Mesothelial cell of epicardium (in vitro differentiated cells): Measurements from ENCODE around the gene PNPO. TPM values are rescaled to one million over a fixed set of nuclear protein-coding genes. Genes with fewer than 3 reads are reported as not detected.

Experiments
- DNase-seq, 2 experiments: peaks; one replicate each; pipeline ENCODE4 v3.0.0; 2021; ENCODE audit warnings: low spot score in 2 of 2; ENCODE audit not compliant: unreplicated experiment in 2 of 2
- H3K27ac Mint-ChIP-seq: 2 replicates; pipeline ENCODE4 v1.8.0; 2021; ENCODE audit warnings: mixed read lengths
- H3K27me3 Mint-ChIP-seq: 2 replicates; pipeline ENCODE4 v1.8.0; 2021; ENCODE audit warnings: low read depth, mixed read lengths
- H3K36me3 Mint-ChIP-seq: 2 replicates; pipeline ENCODE4 v1.8.0; 2021; ENCODE audit warnings: mixed read lengths
- H3K4me1 Mint-ChIP-seq: 2 replicates; pipeline ENCODE4 v1.8.0; 2021; ENCODE audit warnings: mixed read lengths
- H3K4me3 Mint-ChIP-seq: 2 replicates; pipeline ENCODE4 v1.8.0; 2021; ENCODE audit warnings: mild to moderate bottlenecking, moderate library complexity, mixed read lengths
- H3K9me3 Mint-ChIP-seq: 2 replicates; pipeline ENCODE4 v1.8.0; 2021; ENCODE audit warnings: mixed read lengths
- total RNA-seq: library from RNA; stranded (reverse); gene quantifications from 3 replicates; pipeline ENCODE4 v1.2.1, GENCODE V29; 2021
- TF ChIP-seq, protein P1 (sequence below): fragments of 200-600 bp; sonication (generic); IDR thresholded peaks from one replicate; pipeline ENCODE4 v1.5.0; 2021; ENCODE audit warnings: antibody characterized with exemption; ENCODE audit not compliant: unreplicated experiment

PNPO gene
- total RNA-seq, 1 donor from 2014 or later = 7.4 TPM

GRCh38 chr17:47964856-47965255 is 23.5 kb downstream of the PNPO start:
- H3K9me3 Mint-ChIP-seq = peaks cover 4% of the 10 kb centered on the region
- H3K4me1 Mint-ChIP-seq = peaks cover 28% of the 10 kb centered on the region
- H3K4me3 Mint-ChIP-seq = no peak overlapping the region
- DNase-seq = no peak
- H3K27me3 Mint-ChIP-seq = no peaks in the 10 kb centered on the region
- TF ChIP-seq, protein P1, sequence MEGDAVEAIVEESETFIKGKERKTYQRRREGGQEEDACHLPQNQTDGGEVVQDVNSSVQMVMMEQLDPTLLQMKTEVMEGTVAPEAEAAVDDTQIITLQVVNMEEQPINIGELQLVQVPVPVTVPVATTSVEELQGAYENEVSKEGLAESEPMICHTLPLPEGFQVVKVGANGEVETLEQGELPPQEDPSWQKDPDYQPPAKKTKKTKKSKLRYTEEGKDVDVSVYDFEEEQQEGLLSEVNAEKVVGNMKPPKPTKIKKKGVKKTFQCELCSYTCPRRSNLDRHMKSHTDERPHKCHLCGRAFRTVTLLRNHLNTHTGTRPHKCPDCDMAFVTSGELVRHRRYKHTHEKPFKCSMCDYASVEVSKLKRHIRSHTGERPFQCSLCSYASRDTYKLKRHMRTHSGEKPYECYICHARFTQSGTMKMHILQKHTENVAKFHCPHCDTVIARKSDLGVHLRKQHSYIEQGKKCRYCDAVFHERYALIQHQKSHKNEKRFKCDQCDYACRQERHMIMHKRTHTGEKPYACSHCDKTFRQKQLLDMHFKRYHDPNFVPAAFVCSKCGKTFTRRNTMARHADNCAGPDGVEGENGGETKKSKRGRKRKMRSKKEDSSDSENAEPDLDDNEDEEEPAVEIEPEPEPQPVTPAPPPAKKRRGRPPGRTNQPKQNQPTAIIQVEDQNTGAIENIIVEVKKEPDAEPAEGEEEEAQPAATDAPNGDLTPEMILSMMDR = no peak
- no peaks in the 10 kb centered on the region for H3K36me3 Mint-ChIP-seq
- H3K27ac Mint-ChIP-seq = no peak overlapping the region

GRCh38 chr17:47966079-47966519 is 24.7 kb downstream of the PNPO start:
- Mint-ChIP-seq H3K27ac (peak overlapping the region; percentile 37), H3K36me3 (no peaks in the 10 kb centered on the region), H3K9me3 (peaks cover 4% of the 10 kb centered on the region), H3K4me1 (peaks cover 31% of the 10 kb centered on the region), H3K27me3 (no peaks in the 10 kb centered on the region), H3K4me3 (no peak overlapping the region)
- TF ChIP-seq, protein P1 = no peak
- no peak for DNase-seq

DNA sequence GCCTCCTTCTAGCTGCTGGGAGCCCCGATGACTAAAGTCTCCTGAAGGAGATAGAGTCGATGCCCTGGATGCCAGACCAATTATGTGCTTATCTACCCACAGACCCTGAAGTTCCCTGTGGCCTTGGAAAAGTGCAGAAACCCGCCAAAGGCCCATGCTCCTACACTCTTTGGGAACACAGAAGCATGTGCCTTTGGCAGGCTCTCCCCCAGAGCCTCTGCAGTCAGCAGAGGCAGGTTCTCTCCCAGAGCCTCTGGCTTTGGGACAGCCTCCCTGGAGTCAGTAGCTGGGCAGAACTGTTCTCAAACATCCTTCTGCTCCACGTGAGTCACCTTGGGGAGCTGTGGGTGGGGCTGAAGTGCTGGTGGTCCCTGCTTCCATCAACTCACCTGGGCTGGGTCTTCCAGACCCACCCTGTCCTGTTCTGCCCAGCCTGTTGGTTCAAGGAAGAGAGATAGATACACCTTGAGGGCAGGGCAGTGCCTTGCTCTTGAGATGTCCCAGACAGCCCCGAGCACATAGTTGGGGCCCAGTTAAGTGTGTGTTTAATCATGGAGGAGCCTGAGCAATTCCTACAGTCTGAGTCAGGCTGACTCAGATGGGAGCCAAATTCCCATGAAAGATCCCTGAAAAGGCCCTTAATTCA is 26.4 kb downstream of the PNPO start:
- H3K27ac Mint-ChIP-seq = no peak overlapping the region
- H3K4me3 Mint-ChIP-seq = no peak overlapping the region
- no peaks in the 10 kb centered on the region for H3K9me3 Mint-ChIP-seq
- peaks cover 41% of the 10 kb centered on the region for H3K4me1 Mint-ChIP-seq
- TF ChIP-seq, protein P1 = no peak
- H3K36me3 Mint-ChIP-seq = no peaks in the 10 kb centered on the region
- no peaks in the 10 kb centered on the region for H3K27me3 Mint-ChIP-seq
- no peak for DNase-seq

DNA sequence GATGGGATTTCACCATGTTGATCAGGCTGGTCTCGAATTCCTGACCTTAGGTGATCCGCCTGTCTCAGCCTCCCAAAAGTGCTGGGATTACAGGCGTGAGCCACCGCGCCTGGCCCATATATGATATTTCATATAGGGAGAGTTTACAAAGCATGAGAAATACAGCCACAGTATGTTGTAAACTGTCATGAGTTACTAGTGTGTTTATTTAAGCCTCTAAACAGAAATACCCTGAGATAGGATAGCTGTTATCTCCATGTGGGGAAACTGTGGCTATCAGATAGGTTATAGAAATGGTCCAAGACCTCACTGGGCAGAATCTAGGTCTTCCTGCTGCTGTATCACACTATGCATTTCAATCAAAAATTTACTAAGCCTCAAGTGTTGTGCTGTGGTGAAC is 27.5 kb downstream of the PNPO start:
- no peaks in the 10 kb centered on the region for H3K9me3 Mint-ChIP-seq
- no peak for DNase-seq
- H3K4me3 Mint-ChIP-seq = no peak overlapping the region
- TF ChIP-seq, protein P1 = no peak
- H3K4me1 Mint-ChIP-seq = peaks cover 41% of the 10 kb centered on the region
- H3K27me3 Mint-ChIP-seq = no peaks in the 10 kb centered on the region
- H3K27ac Mint-ChIP-seq = no peak overlapping the region
- no peaks in the 10 kb centered on the region for H3K36me3 Mint-ChIP-seq

DNA sequence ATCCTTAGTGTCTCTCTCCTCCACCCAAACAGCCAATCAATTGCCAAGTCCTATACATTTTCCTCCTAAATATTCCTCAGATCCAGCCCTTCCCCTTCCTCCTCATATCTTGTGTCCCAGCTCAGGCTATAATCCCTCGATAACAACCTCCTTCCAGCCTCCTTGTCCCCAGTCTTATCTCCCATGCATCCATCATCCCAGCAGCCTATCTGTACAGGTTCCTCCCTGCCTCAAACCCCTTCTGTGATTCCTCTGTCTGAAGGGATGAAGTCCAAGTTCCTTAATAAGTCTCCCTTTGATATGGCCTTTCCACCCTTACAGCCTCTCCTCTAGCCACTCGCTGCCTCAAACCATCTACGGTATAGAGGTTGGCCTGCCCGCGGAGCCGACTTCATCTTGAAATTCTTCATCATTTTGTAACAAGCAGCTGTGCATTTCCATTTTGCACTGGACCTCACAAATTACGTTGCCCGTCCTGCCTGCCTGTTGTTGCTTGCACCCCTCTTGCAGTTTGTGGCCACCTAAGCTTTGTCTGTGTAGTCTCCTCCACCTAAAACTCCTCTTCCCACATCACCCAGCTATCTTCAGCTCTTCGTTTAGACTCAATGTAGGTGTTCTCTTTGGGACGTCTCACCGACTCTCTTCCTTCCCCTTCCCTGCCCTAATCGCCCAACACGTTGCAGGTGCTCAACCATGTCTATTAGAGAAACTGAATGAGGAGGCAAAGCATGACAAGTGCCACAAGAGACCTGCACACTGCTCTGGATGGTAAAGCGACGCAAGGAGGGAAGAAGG is 28.8 kb downstream of the PNPO start:
- Mint-ChIP-seq H3K27ac (peak overlapping the region; percentile 0), H3K4me3 (peak overlapping the region; percentile 78), H3K9me3 (no peaks in the 10 kb centered on the region), H3K4me1 (peaks cover 41% of the 10 kb centered on the region), H3K27me3 (no peaks in the 10 kb centered on the region), H3K36me3 (peaks cover 2% of the 10 kb centered on the region)
- no peak for DNase-seq
- TF ChIP-seq, protein P1 = no peak
